ENCODE measurements around the gene KLK12. TPM values are rescaled to one million over a fixed set of nuclear protein-coding genes. Genes with fewer than 3 reads are reported as not detected.

The KLK12 gene
- total and polyA plus RNA-seq, 9 of the 15 experiments (the other 6 are each of a cell fraction or from before 2014, with no cell fraction given): not detected

GRCh38 chr19:51055866-51056265, 21.1 kb upstream of the KLK12 start (continued):
- TF ChIP-seq ZFP1 (CRISPR knock-in tag; IDR thresholded peaks at IDR 0.05): no peak

GRCh38 chr19:51047031-51047335, 12.2 kb upstream of the KLK12 start:
- no peak overlapping the region for H3K27ac ChIP-seq (ENCODE audit: extremely low read depth, low read depth, low read length)
- H3K9me3 ChIP-seq (replicated peaks; ENCODE audit: control insufficient read depth, insufficient read depth, low read depth, low read length): no peaks in the 10 kb centered on the region
- TF ChIP-seq NR3C1 (CRISPR knock-in tag; IDR thresholded peaks at IDR 0.05) (no peak), EZH2 (IDR thresholded peaks at IDR 0.05; ENCODE audit: borderline replicate concordance, low read depth, low read length) (no peak), FOSL1 (tag; conservative IDR thresholded peaks at IDR 0.05) (no peak), HDAC2 (IDR thresholded peaks at IDR 0.05) (no peak)
- CTCF ChIA-PET (ENCODE audit: low intra/inter-chr PET ratio): no interaction called here
- POLR2A ChIA-PET: interaction anchor here (1.3 kb wide), 1 partner anchor 12 kb away, joined by 3 read pairs; the partner anchor contains the start of gene KLK12
- no peak overlapping the region for H3K4me3 ChIP-seq
- no peaks in the 10 kb centered on the region for H3K36me3 ChIP-seq (ENCODE audit: control insufficient read depth, insufficient read depth, low read length)
- H3K79me2 ChIP-seq (ENCODE audit: control insufficient read depth, insufficient read depth, low read length): no peaks in the 10 kb centered on the region
- H3K4me1 ChIP-seq (replicated peaks in 1 of 2; ENCODE audit: control insufficient read depth in 2 of 2, insufficient read depth in 2 of 2, low read length in 2 of 2): no peaks in the 10 kb centered on the region
- no peak for DNase-seq (ENCODE audit: extremely low read depth in 1 of 4, low spot score in 3 of 4)
- in situ Hi-C loops (cut with MboI) (no loop called here), intact Hi-C loops (cut with micrococcal nuclease) (no loop called here)
- no peaks in the 10 kb centered on the region for H4K20me1 ChIP-seq (replicated peaks; ENCODE audit: control insufficient read depth, insufficient read depth, low read length)
- H2AFZ ChIP-seq (ENCODE audit: low read depth, low read length): no peak overlapping the region
- no TSS peak for BruUV-seq (replicated peaks)
- no peak for FAIRE-seq
- 7% methylated on average over 3 of the region's 4 CpGs for WGBS (ENCODE audit: insufficient coverage, low coverage, missing lambda C conversion rate)
- H3K9ac ChIP-seq (ENCODE audit: insufficient read depth in 1 of 2, low read depth in 2 of 2, low read length in 2 of 2): no peak overlapping the region
- H3K27me3 ChIP-seq (ENCODE audit: control insufficient read depth in 2 of 2, insufficient read depth in 2 of 2, low read length in 2 of 2): peaks cover 6 to 19% of the 10 kb centered on the region in 2 experiments; a peak in 3 of 5 replicates
- H3K9me1 ChIP-seq (ENCODE audit: control insufficient read depth, insufficient read depth, low read length): no peaks in the 10 kb centered on the region
- H3K4me2 ChIP-seq (ENCODE audit: insufficient read depth, low read length): no peak overlapping the region
- ATAC-seq: no peak

- no peaks in the 10 kb centered on the region for H3K36me3 ChIP-seq (ENCODE audit: control insufficient read depth, insufficient read depth, low read length)
- no peaks in the 10 kb centered on the region for H3K9me1 ChIP-seq (ENCODE audit: control insufficient read depth, insufficient read depth, low read length)
- ChIA-PET POLR2A (interaction anchor here (0.7 to 1.5 kb wide), 4 partner anchors 8 to 740 kb away, joined by 3 to 5 read pairs (median 4); no protein-coding TSS in a partner anchor), CTCF (ENCODE audit: low intra/inter-chr PET ratio) (no interaction called here)
- intact Hi-C loops (cut with micrococcal nuclease) (no loop called here), in situ Hi-C loops (cut with MboI) (no loop called here)
- WGBS (ENCODE audit: insufficient coverage, low coverage, missing lambda C conversion rate): 31% methylated on average over 11 of the region's 11 CpGs
- no peak overlapping the region for H2AFZ ChIP-seq (ENCODE audit: low read depth, low read length)
- no peaks in the 10 kb centered on the region for H3K9me3 ChIP-seq (replicated peaks; ENCODE audit: control insufficient read depth, insufficient read depth, low read depth, low read length)
- DNase-seq (ENCODE audit: extremely low read depth in 1 of 4, low spot score in 3 of 4) (no peak), ATAC-seq (no peak), FAIRE-seq (no peak)
- BruUV-seq (replicated peaks): no TSS peak
- no peak overlapping the region for H3K27ac ChIP-seq (ENCODE audit: extremely low read depth, low read depth, low read length)
- H3K4me1 ChIP-seq (replicated peaks in 1 of 2; ENCODE audit: control insufficient read depth in 2 of 2, insufficient read depth in 2 of 2, low read length in 2 of 2): no peaks in the 10 kb centered on the region
- H3K79me2 ChIP-seq (ENCODE audit: control insufficient read depth, insufficient read depth, low read length): no peaks in the 10 kb centered on the region
- H3K9ac ChIP-seq (ENCODE audit: insufficient read depth in 1 of 2, low read depth in 2 of 2, low read length in 2 of 2): no peak overlapping the region
- H3K4me3 ChIP-seq: no peak overlapping the region
- no peaks in the 10 kb centered on the region for H4K20me1 ChIP-seq (replicated peaks; ENCODE audit: control insufficient read depth, insufficient read depth, low read length)
- H3K4me2 ChIP-seq (ENCODE audit: insufficient read depth, low read length): no peak overlapping the region
- peaks cover 12 to 18% of the 10 kb centered on the region in 2 experiments; a peak in 3 of 5 replicates for H3K27me3 ChIP-seq (ENCODE audit: control insufficient read depth in 2 of 2, insufficient read depth in 2 of 2, low read length in 2 of 2)
- TF ChIP-seq ZNF347 (CRISPR knock-in tag; IDR thresholded peaks at IDR 0.05; ENCODE audit: low read depth) (no peak), C11orf30 (IDR thresholded peaks at IDR 0.05; ENCODE audit: low read depth) (peak; percentile 80), DNMT1 (IDR thresholded peaks at IDR 0.05) (no peak), MAFF (IDR thresholded peaks at IDR 0.05; ENCODE audit: low read length) (peak; percentile 53; the same call in 1 of the 2 replicates), POLR2AphosphoS5 (IDR thresholded peaks at IDR 0.05; ENCODE audit: control insufficient read depth, insufficient read depth, low read depth, low read length) (no peak), MAFK (IDR thresholded peaks at IDR 0.05; ENCODE audit: low read length) (peak; percentile 43; the same call in 1 of the 2 replicates), E4F1 (CRISPR knock-in tag; IDR thresholded peaks at IDR 0.05; ENCODE audit: borderline replicate concordance) (no peak), PHF21A (IDR thresholded peaks at IDR 0.05; ENCODE audit: borderline replicate concordance, low read depth) (no peak)
These were observed 9.5 kb upstream of the KLK12 start for GRCh38 chr19:51044327-51044726.

Data from K562 (cell line).